ENCODE data around the gene TMEM179B. TPM values are rescaled to one million over a fixed set of nuclear protein-coding genes. Genes with fewer than 3 reads are reported as not detected.

The TMEM179B gene
- total and polyA plus RNA-seq, 5 experiments from 2014 or later, result 66.2 to 126 (median 109) TPM

DNA sequence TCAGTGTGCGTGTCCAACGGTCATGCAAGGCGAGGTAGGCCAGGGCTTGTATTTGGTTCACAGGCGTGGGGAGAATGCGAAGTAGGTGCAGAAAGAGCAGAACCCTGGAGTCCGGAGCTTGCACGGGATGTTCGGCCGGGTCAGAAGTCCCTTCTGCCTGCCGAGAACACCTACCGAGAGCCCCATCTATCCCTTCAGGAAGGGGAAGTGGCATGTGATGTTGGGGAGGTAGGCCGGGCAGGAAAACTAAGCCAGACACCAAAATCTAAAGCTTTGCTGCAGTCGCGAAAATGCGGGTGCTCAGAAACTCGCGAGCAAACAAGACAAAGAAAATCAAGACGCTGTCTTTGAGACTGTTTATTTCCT is 16.4 kb upstream of the TMEM179B start:
- Mint-ChIP-seq H3K36me3 (peaks cover 0 to 24% (median 4%) of the 10 kb centered on the region in 3 donors), H3K27me3 (no peaks in the 10 kb centered on the region), H3K4me3 (peak overlapping the region; percentile 84 to 99 (median 96)), H3K4me1 (peaks cover 19 to 37% (median 32%) of the 10 kb centered on the region in 4 donors), H3K9me3 (no peaks in the 10 kb centered on the region), H3K27ac (peak overlapping the region; percentile 89 to 98 (median 96))
- ATAC-seq (peak in 1 of 2 donors; percentile 10), DNase-seq (no peak)
- POLR2A ChIA-PET, result interaction anchor here (0.6 to 6.2 kb wide), 23 partner anchors 10 to 197 kb away, joined by 3 to 75 read pairs (median 4); partner anchors contain the start of genes BSCL2, C11orf98, CSKMT and EEF1G

- H3K27me3 Mint-ChIP-seq, result no peaks in the 10 kb centered on the region
- peak; percentile 78 to 93 (median 83) for DNase-seq
- H3K4me3 Mint-ChIP-seq, result peak within 1 kb of the TSS; percentile 84 to 99 (median 96)
- peak; percentile 82 to 94 for ATAC-seq
- peaks cover 0 to 22% (median 2%) of the 10 kb centered on the region in 3 donors for H3K36me3 Mint-ChIP-seq
- H3K27ac Mint-ChIP-seq, result peak within 1 kb of the TSS; percentile 89 to 98 (median 96)
- no peaks in the 10 kb centered on the region for H3K9me3 Mint-ChIP-seq
- H3K4me1 Mint-ChIP-seq, result peaks cover 15 to 34% (median 32%) of the 10 kb centered on the region in 4 donors
- POLR2A ChIA-PET, result interaction anchor here (0.7 to 6.2 kb wide), 24 partner anchors 7 to 197 kb away, joined by 3 to 75 read pairs (median 4); partner anchors contain the start of genes BSCL2, C11orf98, CSKMT and EEF1G
These were observed 15.8 kb upstream of the TMEM179B start, which contains the start of gene TAF6L for GRCh38 chr11:62771144-62772021. Gene TAF6L (plus strand): TSS chr11:62771396. CDS start chr11:62775784, 4,388 bp downstream.

DNA sequence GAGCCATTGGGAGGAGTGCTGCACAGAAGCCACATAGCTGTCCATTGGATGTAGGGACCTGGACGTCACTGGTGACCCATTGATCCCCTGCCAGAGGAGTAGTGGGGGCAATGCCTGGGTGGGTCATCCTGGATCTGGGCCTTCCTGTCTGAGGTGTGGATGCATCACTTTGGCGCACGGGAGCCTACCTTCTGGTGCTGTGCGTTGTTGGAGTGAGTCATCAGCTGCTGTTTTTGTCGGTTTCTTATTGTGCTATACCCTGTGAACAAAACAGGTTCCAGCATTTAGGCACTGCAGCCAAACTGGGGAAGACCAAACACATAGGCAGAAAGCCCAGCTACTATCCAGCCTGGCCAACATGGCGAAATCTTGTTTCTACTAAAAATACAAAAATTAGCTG is 12.8 kb upstream of the TMEM179B start:
- Mint-ChIP-seq H3K9me3 (no peaks in the 10 kb centered on the region), H3K36me3 (peaks cover 0 to 35% (median 2%) of the 10 kb centered on the region in 3 donors), H3K27me3 (no peaks in the 10 kb centered on the region), H3K27ac (no peak overlapping the region), H3K4me1 (peaks cover 18 to 36% (median 33%) of the 10 kb centered on the region in 4 donors), H3K4me3 (no peak overlapping the region)
- ATAC-seq (no peak), DNase-seq (no peak)
- POLR2A ChIA-PET, result interaction anchor here (1.3 to 3.7 kb wide), 4 partner anchors 12 to 65 kb away, joined by 3 to 24 read pairs (median 6); partner anchors contain the start of genes POLR2G, TMEM179B and ZBTB3

GRCh38 chr11:62775646-62776045 is 11.6 kb upstream of the TMEM179B start:
- no peaks in the 10 kb centered on the region for H3K27me3 Mint-ChIP-seq
- H3K9me3 Mint-ChIP-seq, result no peaks in the 10 kb centered on the region
- DNase-seq (no peak), ATAC-seq (no peak)
- H3K27ac Mint-ChIP-seq, result peak overlapping the region in 4 of 10 donors; percentile 17 to 51 (median 32)
- H3K4me1 Mint-ChIP-seq, result peaks cover 12 to 25% (median 21%) of the 10 kb centered on the region in 4 donors
- H3K36me3 Mint-ChIP-seq, result peaks cover 0 to 38% (median 2%) of the 10 kb centered on the region in 3 donors
- peak overlapping the region in 1 of 10 donors; percentile 36 for H3K4me3 Mint-ChIP-seq
- POLR2A ChIA-PET, result interaction anchor here (0.6 to 3.7 kb wide), 8 partner anchors 11 to 138 kb away, joined by 3 to 24 read pairs (median 4); partner anchors contain the start of genes POLR2G, TMEM179B and ZBTB3

DNA sequence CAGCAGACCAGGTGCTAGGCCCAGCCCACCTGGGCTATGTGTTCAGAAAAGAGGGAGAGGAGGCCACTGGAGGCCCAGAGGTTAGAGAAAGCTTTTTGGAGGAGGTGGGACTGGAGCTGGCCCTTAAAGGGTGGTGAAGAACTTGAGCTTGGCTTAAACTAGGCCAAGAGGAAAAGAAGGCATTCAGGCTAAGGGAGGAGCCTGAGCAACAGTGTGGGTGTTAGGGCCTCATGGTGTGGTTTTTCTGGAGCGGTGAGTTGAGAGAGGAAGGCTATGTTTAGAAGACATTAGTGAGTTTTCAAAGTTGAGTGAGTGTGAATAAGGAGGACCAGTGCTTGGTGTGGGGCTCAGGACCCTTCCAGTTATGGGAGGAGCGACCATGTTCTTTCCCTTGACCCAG is 9.8 kb upstream of the TMEM179B start:
- H3K4me3 Mint-ChIP-seq, result no peak overlapping the region
- peaks cover 5 to 11% (median 7%) of the 10 kb centered on the region in 4 donors for H3K4me1 Mint-ChIP-seq
- no peak for ATAC-seq
- no peaks in the 10 kb centered on the region for H3K27me3 Mint-ChIP-seq
- POLR2A ChIA-PET, result interaction anchor here (0.6 to 3.7 kb wide), 3 partner anchors 9 to 41 kb away, joined by 3 to 24 read pairs (median 6); partner anchors contain the start of genes TMEM179B and ZBTB3
- peak overlapping the region in 3 of 10 donors; percentile 19 to 74 (median 57) for H3K27ac Mint-ChIP-seq
- DNase-seq, result no peak
- no peaks in the 10 kb centered on the region for H3K9me3 Mint-ChIP-seq
- H3K36me3 Mint-ChIP-seq, result peaks cover 0 to 41% (median 2%) of the 10 kb centered on the region in 3 donors

- no peak for DNase-seq
- POLR2A ChIA-PET, result interaction anchor here (0.5 kb wide), 1 partner anchor 1406 kb away, joined by 4 read pairs; no protein-coding TSS in a partner anchor
- Mint-ChIP-seq H3K36me3 (peaks cover 0 to 52% (median 2%) of the 10 kb centered on the region in 3 donors), H3K27ac (peak overlapping the region in 4 of 10 donors; percentile 51 to 86 (median 57)), H3K27me3 (no peaks in the 10 kb centered on the region), H3K4me1 (peaks cover 5 to 10% (median 6%) of the 10 kb centered on the region in 4 donors), H3K4me3 (no peak overlapping the region), H3K9me3 (no peaks in the 10 kb centered on the region)
- ATAC-seq, result no peak
These were observed 8.8 kb upstream of the TMEM179B start for GRCh38 chr11:62778441-62778840.

DNA sequence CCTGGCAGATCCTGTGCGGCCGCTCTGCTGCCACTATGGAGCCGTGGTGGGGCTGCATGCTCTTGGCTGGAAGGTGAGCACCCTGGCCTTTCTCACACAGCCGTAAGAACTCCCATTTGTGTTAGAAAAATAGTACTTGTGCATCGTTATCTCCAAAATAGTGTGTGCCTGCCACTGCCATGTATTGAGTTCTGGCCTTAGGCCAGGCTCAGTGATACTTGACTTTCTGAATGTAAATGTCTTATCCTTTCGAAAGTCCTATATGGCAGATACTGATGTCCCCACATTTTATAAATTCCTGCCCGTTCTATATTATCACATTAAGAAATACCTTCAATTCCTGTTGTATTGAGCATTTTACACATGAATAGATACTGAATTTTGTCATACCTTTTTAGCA is 4.4 kb upstream of the TMEM179B start:
- Mint-ChIP-seq H3K27ac (peak overlapping the region in 2 of 10 donors; percentile 13 to 15), H3K36me3 (peaks cover 0 to 36% (median 0%) of the 10 kb centered on the region in 3 donors), H3K4me1 (peaks cover 4 to 16% (median 12%) of the 10 kb centered on the region in 4 donors), H3K9me3 (no peaks in the 10 kb centered on the region), H3K4me3 (no peak overlapping the region), H3K27me3 (no peaks in the 10 kb centered on the region)
- no peak for ATAC-seq
- POLR2A ChIA-PET, result interaction anchor here (0.6 to 12.0 kb wide), 3 partner anchors 52 to 104 kb away, joined by 3 to 314 read pairs (median 5); partner anchors contain the start of genes UBXN1 and WDR74
- DNase-seq, result no peak

- Mint-ChIP-seq H3K9me3 (no peaks in the 10 kb centered on the region), H3K4me3 (peak overlapping the region; percentile 81 to 95 (median 86)), H3K36me3 (peaks cover 0 to 32% (median 0%) of the 10 kb centered on the region in 3 donors), H3K27me3 (no peaks in the 10 kb centered on the region), H3K27ac (peak overlapping the region; percentile 91 to 97 (median 94)), H3K4me1 (peaks cover 13 to 48% (median 43%) of the 10 kb centered on the region in 4 donors)
- ATAC-seq, result peak; percentile 69 to 70
- POLR2A ChIA-PET, result interaction anchor here (0.5 to 12.0 kb wide), 28 partner anchors 10 to 233 kb away, joined by 3 to 314 read pairs (median 6); partner anchors contain the start of genes BSCL2, C11orf98, CSKMT and GANAB
- DNase-seq, result peak; percentile 73 to 90 (median 85)
These were observed 741 bp upstream of the TMEM179B start for GRCh38 chr11:62786318-62787004.

- no peaks in the 10 kb centered on the region for H3K9me3 Mint-ChIP-seq
These were observed 1.8 kb downstream of the TMEM179B start for GRCh38 chr11:62788991-62789390.

DNA sequence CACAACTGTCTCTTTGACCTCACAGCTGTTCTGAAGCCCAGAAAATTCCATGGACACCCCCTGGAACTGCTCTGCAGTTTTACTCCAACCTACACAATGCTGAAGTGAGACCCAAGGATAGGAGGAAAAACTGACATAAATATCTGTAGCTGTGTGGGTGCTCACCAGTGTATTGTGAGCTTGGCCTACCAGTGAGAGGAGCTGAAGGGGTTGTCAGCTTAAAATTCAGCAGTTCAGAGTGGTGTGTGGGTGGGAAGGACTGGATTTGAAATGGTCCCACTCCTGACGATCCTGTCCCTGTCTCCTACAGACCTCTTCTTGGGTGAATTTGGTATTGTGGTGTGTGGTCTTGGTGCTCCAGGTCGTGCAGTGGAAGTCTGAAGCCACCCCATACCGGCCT is 2.4 kb downstream of the TMEM179B start:
- Mint-ChIP-seq H3K9me3 (no peaks in the 10 kb centered on the region), H3K4me3 (peak overlapping the region; percentile 64 to 96 (median 92)), H3K36me3 (peaks cover 0 to 43% (median 6%) of the 10 kb centered on the region in 3 donors)

More at GRCh38 chr11:62788991-62789390, 1.8 kb downstream of the TMEM179B start:
- peaks cover 15 to 59% (median 52%) of the 10 kb centered on the region in 4 donors for H3K4me1 Mint-ChIP-seq
- ATAC-seq (no peak), DNase-seq (no peak)
- peak overlapping the region; percentile 64 to 96 (median 92) for H3K4me3 Mint-ChIP-seq
- peaks cover 0 to 37% (median under 1%) of the 10 kb centered on the region in 3 donors for H3K36me3 Mint-ChIP-seq
- POLR2A ChIA-PET, result interaction anchor here (0.5 to 12.0 kb wide), 14 partner anchors 13 to 231 kb away, joined by 3 to 314 read pairs (median 16); partner anchors contain the start of genes BSCL2, GNG3, NXF1 and POLR2G
- H3K27me3 Mint-ChIP-seq, result no peaks in the 10 kb centered on the region
- H3K27ac Mint-ChIP-seq, result peak overlapping the region; percentile 83 to 98 (median 94)

GRCh38 chr11:62791501-62792201 is 4.4 kb downstream of the TMEM179B start, which contains the start of gene TMEM223:
Gene TMEM223 (minus strand): TSS chr11:62792006. CDS start chr11:62791994, 12 bp downstream.
- Mint-ChIP-seq H3K36me3 (peaks cover 0 to 60% (median 17%) of the 10 kb centered on the region in 3 donors), H3K27ac (peak within 1 kb of the TSS; percentile 85 to 97 (median 95)), H3K4me1 (peaks cover 16 to 54% (median 47%) of the 10 kb centered on the region in 4 donors), H3K9me3 (no peaks in the 10 kb centered on the region), H3K27me3 (no peaks in the 10 kb centered on the region), H3K4me3 (peak within 1 kb of the TSS; percentile 83 to 96 (median 89))
- POLR2A ChIA-PET, result interaction anchor here (0.7 to 12.0 kb wide), 25 partner anchors 8 to 237 kb away, joined by 3 to 314 read pairs (median 5); partner anchors contain the start of genes C11orf98, CSKMT, HNRNPUL2 and NXF1
- ATAC-seq (peak; percentile 77 to 78), DNase-seq (peak; percentile 82 to 93 (median 88))

More for the DNA sequence above, 2.4 kb downstream of the TMEM179B start:
- no peak for DNase-seq
- Mint-ChIP-seq H3K27me3 (no peaks in the 10 kb centered on the region), H3K27ac (peak overlapping the region; percentile 77 to 97 (median 94)), H3K4me1 (peaks cover 18 to 62% (median 55%) of the 10 kb centered on the region in 4 donors)
- ATAC-seq, result no peak
- POLR2A ChIA-PET, result interaction anchor here (0.5 to 12.0 kb wide), 15 partner anchors 10 to 1377 kb away, joined by 3 to 314 read pairs (median 8); partner anchors contain the start of genes NXF1, POLR2G, SLC3A2 and STX5

Data from naive thymus-derived CD8-positive, alpha-beta T cell (primary cell).